GM19240 (cell line): ENCODE results near the gene KPNB1.

ENCODE experiments used
- DNase-seq: peaks from one replicate; pipeline ENCODE4 v3.0.0; 2011; ENCODE audit warnings: low spot score; ENCODE audit not compliant: insufficient read length

KPNB1 gene

DNA sequence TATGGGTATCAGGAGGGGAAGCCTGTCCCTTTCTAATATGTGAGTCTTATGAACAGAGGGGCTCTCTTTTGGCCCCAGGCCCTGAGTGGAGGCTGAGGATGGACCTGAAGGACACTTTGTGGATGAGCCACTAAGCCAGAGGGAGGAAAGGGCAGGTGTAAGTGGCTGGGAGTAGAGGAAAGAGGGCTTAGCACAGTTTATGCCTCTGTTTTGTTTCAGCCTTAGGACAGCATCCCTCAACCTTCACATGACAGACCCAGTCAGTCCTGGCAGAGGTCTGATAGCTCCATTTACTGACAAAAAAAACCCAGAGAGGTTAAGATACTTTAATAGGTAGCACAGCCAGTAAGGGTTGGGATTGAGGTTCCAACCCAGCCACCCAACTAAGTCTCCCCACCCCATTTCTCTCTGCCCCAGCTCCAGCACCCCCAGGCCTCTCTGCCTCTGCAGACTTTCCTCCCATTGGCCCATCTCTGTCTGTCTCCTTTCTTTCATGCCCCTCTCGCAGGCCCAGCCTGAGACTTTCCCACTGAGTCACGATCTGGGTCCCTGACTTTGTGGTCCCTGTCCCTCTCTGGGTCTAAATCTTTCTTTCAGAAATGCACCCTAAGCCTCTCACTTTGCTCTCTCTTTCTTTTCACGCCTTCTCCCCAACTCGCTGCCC is 78.6 kb downstream of the KPNB1 start:
- DNase-seq = no peak

DNA sequence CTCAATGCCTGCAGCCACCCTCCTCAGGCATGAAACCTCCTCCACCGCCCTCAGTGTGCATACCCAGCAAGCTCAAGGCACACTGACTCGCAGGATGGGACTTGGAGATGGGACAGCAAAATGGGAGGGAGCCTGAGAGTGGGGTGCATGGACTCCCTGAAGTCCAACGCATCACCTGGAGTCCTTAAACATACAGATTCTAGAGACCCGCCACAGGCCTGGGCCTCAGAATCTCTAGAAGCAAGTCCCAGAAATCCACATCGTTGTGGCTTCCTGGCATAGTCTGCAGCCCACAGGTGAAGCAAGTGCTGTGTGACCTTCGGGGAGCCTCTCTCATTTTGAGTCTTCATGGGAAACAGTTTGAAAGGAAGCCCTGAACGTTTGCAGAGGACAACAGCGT is 79.8 kb downstream of the KPNB1 start:
- DNase-seq = no peak

DNA sequence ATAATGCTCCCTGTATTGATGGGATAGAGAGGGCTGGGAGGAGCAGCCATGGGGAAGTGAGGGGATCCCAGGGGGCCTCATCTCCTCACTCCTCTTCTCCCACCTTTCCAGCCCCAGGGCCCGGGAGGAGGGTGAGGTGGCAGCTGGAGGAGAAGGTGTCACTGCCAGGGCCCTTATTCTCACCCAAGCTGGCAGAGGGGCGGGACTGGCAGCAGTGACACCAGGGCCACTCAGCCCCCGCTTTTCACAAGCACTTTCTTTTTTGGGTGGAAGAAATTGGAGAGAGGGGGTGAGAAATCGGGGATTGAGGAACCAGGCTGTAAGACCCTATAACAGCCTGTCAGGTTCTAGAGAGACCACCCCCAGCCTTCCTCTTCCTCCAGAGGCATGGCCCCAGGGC is 81.0 kb downstream of the KPNB1 start:
- DNase-seq = no peak

GRCh38 chr17:47731396-47731795 is 81.7 kb downstream of the KPNB1 start:
- DNase-seq = no peak

DNA sequence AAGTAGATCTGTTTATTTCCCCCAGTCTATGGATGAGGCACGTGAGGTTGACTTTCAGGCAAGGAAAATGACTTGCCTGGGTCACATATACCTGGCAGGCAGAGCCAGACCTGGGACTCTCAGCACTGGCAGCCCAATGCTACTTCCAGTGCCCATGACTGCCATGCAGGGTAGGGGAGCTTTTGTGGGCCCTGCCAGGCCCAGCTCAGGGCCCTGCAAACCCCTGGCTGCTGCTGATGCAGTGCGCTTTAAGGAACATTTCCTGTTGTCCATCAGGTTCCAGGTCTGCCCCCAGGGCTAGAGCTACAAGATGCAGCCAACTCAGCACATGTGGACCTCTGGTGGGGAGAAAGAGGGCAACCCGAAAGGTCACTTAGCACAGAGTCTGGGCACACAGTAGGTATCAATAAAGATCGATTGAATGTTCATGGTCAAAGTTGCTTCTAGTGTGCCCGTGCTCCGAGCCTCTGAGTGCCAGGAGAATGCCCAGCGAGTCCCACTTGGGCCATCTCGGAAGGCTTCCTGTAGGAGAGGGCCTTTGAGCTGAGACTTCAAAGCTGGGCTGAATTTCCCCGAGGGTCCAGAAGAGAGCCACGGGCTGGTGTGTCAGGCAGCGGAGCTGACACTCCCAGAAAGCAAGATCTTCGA is 82.8 kb downstream of the KPNB1 start:
- DNase-seq = no peak

GRCh38 chr17:47733047-47733673 is 83.4 kb downstream of the KPNB1 start, which contains the start of gene TBX21:
Gene TBX21 (plus strand): TSS chr17:47733236. CDS start chr17:47733455, 219 bp downstream.
- peak; percentile 95 for DNase-seq

GRCh38 chr17:47733674-47734410 is 84.1 kb downstream of the KPNB1 start:
- no peak for DNase-seq

GRCh38 chr17:47735139-47735464 is 85.4 kb downstream of the KPNB1 start:
- DNase-seq = no peak
